Lower leg skin (tissue), 3 donors: Measurements from ENCODE around the gene PCBP4.

ENCODE experiments used
- POLR2A ChIP-seq, 2 donors: fragments of 450-650 bp; IDR thresholded peaks; one replicate each; pipeline ENCODE4 v1.6.1; 2016 to 2017; ENCODE audit warnings: antibody characterized with exemption in 2 of 2, mild to moderate bottlenecking in 1 of 2, moderate library complexity in 1 of 2
- TF ChIP-seq, protein P1 (sequence below), 3 donors: fragments of 450-650 bp; IDR thresholded peaks; one replicate each; pipeline ENCODE4 v1.5.1; 2016; ENCODE audit warnings: antibody characterized with exemption in 3 of 3, mild to moderate bottlenecking in 3 of 3, moderate library complexity in 2 of 3

DNA sequence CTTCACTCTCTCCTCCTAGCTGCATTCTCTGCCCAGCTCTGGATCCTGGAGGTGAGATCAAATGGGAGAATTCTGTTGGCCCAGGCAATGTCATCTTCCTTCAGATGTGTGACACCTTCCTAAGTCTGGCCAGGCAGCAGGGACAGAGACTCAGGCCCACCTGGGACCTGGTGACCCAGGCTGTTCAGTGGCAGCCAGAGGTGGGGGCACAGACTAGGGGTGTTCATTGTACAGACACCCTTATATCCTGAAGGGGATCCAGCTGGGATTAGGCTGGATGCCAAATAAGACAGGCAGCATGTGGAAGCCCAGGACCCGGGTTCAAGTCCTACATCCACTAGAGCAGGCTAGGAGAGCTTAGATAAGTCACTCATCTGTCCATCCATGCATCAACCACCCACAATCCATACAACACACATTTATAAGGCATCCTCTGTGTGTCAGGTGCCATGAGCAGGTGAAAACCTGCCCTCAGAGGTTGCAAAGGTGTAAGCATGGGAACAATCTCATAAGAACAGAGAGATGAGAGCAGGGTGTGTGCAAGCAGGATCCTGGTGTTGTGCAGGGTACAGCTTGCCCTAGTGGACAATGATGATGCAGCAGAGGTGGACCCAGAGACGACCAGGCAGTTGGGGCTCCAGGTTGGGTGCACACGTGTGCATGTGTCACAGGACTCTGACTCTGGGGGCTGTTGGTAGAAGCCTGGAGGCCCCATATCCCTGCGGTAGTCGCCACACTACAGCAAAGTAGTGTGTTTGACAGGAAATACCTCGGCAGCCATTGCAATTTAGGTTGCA is 46.7 kb upstream of the PCBP4 start:
- TF ChIP-seq, protein P1, sequence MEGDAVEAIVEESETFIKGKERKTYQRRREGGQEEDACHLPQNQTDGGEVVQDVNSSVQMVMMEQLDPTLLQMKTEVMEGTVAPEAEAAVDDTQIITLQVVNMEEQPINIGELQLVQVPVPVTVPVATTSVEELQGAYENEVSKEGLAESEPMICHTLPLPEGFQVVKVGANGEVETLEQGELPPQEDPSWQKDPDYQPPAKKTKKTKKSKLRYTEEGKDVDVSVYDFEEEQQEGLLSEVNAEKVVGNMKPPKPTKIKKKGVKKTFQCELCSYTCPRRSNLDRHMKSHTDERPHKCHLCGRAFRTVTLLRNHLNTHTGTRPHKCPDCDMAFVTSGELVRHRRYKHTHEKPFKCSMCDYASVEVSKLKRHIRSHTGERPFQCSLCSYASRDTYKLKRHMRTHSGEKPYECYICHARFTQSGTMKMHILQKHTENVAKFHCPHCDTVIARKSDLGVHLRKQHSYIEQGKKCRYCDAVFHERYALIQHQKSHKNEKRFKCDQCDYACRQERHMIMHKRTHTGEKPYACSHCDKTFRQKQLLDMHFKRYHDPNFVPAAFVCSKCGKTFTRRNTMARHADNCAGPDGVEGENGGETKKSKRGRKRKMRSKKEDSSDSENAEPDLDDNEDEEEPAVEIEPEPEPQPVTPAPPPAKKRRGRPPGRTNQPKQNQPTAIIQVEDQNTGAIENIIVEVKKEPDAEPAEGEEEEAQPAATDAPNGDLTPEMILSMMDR (IDR thresholded peaks at IDR 0.05): no peak
- no peak for TF ChIP-seq POLR2A (IDR thresholded peaks at IDR 0.05)
